Mononuclear cell (primary cell): ENCODE data around the gene CHTOP. TPM values are rescaled to one million over a fixed set of nuclear protein-coding genes. Genes with fewer than 3 reads are reported as not detected.
"Not testable (repeated sequence)": the region's sequence is repeated elsewhere in the genome, so short reads cannot be mapped to it uniquely, and the experiment has no call there.

Experiments used
- H3K27me3 ChIP-seq: 2 replicates; pipeline ENCODE4 v1.6.0; 2011; ENCODE audit warnings: low read length, control low read depth; ENCODE audit not compliant: insufficient read depth
- H3K4me1 ChIP-seq: 2 replicates; pipeline ENCODE4 v1.5.1; 2011; ENCODE audit warnings: mild to moderate bottlenecking, low read length, control low read depth; ENCODE audit not compliant: insufficient read depth
- H3K4me3 ChIP-seq: 2 replicates; pipeline ENCODE4 v1.5.1; 2011; ENCODE audit warnings: mild to moderate bottlenecking, low read length, moderate library complexity
- H3K9me3 ChIP-seq: 2 replicates; pipeline ENCODE4 v1.5.1; 2011; ENCODE audit warnings: low read depth, mild to moderate bottlenecking, control low read depth, low read length
- total RNA-seq: library from RNA; depleted of rRNA; stranded (reverse); fragments of >200 nt; gene quantifications from one replicate; pipeline ENCODE4 v1.2.3, GENCODE V29; 2012

Gene CHTOP, protein sequence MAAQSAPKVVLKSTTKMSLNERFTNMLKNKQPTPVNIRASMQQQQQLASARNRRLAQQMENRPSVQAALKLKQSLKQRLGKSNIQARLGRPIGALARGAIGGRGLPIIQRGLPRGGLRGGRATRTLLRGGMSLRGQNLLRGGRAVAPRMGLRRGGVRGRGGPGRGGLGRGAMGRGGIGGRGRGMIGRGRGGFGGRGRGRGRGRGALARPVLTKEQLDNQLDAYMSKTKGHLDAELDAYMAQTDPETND
- 75.2 TPM for total RNA-seq

- H3K4me3 ChIP-seq: peak within 1 kb of the TSS; percentile 61
- no peaks in the 10 kb centered on the region for H3K27me3 ChIP-seq
- peaks cover 32% of the 10 kb centered on the region for H3K4me1 ChIP-seq
- no peaks in the 10 kb centered on the region for H3K9me3 ChIP-seq
Measured at GRCh38 chr1:153633754-153634665, at the start of gene CHTOP. Gene CHTOP (plus strand): TSS chr1:153634066. CDS start chr1:153636589, 2,523 bp downstream.

DNA sequence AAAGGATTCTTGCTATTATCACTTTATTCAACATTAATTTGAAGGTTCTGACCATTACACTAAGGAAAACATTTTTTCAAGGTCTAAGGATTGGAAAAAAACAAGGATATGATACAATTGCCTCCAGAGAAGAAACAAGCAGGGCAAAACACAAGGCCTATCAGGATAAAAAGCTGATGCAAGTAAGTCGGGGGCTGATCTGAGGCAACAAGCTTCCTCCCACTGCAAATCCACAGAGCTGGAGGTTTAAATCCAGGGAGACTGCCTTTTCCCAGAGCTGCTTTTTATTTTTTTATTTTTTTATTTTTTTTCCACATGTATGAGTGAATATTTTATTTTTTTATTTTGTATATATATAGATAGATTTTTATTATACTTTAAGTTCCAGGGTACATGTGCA is 48.9 kb upstream of the CHTOP start:
- H3K4me1 ChIP-seq: no peaks in the 10 kb centered on the region
- H3K4me3 ChIP-seq: no peak overlapping the region
- no peaks in the 10 kb centered on the region for H3K9me3 ChIP-seq
- H3K27me3 ChIP-seq: no peaks in the 10 kb centered on the region

DNA sequence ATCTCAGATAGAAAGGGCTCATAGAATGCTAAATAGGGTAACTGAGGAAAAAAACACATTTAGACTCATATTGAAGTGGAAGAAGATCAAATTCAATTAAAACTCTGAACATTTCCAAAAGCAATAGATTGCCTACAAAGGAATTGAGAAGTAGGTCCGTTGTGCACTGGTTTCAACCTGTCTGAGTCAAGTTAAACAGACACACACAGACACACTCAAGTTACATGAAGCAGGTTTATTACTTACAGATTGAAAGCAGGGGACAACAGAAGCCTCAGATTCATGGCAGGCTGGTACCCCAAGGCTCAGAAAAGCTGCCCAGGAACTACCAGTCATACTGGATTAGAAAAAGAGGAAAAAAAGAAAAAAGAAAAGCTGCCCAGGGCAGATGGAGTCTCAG is 47.5 kb upstream of the CHTOP start:
- H3K27me3 ChIP-seq: no peaks in the 10 kb centered on the region
- no peaks in the 10 kb centered on the region for H3K9me3 ChIP-seq
- no peaks in the 10 kb centered on the region for H3K4me1 ChIP-seq
- no peak overlapping the region for H3K4me3 ChIP-seq

DNA sequence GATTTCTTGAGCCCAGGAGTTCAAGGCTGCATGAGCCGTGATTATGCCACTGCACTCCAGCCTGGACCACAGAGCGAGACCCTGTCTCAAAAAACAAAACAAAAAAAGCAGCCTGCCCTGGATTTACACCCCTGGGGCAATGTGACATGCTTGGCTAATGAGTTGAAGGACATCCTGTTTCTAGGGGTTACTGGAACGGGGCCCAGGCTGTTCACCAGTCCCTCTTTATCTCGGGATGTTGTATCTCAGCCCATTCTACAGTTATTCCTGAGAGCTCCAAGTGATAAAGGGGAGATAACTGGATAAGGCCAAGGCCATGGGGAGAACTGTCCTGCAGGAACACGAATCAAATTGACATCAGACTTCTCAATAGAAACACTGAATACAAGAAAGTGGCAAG is 46.6 kb upstream of the CHTOP start:
- H3K9me3 ChIP-seq: no peaks in the 10 kb centered on the region
- no peaks in the 10 kb centered on the region for H3K27me3 ChIP-seq
- H3K4me3 ChIP-seq: no peak overlapping the region
- no peaks in the 10 kb centered on the region for H3K4me1 ChIP-seq

DNA sequence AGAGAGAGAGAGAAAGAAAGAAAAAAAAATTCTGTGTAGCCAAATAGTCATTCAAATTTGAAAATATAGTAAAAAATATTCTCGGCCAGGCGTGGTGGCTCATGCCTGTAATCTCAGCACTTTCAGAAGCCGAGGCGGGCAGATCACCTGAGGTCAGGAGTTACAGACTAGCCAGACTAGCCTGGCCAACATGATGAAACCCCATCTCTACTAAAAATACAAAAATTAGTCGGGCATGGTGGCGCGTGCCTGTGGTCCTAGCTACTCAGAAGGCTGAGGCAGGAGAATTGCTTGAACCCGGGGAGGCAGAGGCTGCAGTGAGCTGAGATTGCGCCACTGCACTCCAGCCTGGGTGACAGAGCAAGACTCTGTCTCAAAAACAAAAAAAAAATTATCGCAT is 45.8 kb upstream of the CHTOP start:
- H3K4me1 ChIP-seq, H3K9me3 ChIP-seq, H3K27me3 ChIP-seq, H3K4me3 ChIP-seq: not testable (repeated sequence)

DNA sequence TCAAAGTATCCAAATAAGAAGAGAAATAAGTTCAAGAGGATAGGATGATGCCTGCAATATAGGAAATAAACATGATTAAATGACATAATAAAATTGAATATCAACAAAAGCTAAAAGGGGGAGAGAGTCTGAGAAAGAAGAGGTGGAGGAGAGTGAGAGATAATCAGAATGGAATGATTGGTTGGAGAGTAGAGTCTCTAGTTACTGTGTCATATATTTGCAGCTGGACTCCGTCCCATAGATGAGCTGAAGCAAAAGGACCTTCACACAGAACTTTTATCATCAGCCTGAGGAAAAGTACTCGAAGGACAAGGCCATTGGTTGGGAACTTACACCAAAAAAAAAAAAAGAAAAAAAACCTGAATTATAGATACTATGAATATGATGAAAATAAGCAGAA is 45.4 kb upstream of the CHTOP start:
- Histone ChIP-seq H3K9me3 (no peaks in the 10 kb centered on the region), H3K4me1 (no peaks in the 10 kb centered on the region), H3K4me3 (no peak overlapping the region), H3K27me3 (no peaks in the 10 kb centered on the region)

- no peak overlapping the region for H3K4me3 ChIP-seq
- H3K9me3 ChIP-seq: no peaks in the 10 kb centered on the region
- no peaks in the 10 kb centered on the region for H3K27me3 ChIP-seq
- peaks cover 8% of the 10 kb centered on the region for H3K4me1 ChIP-seq
Measured at GRCh38 chr1:153592748-153593147, 41.1 kb upstream of the CHTOP start.

- H3K4me3 ChIP-seq: no peak overlapping the region
- peaks cover 37% of the 10 kb centered on the region for H3K4me1 ChIP-seq
- H3K27me3 ChIP-seq: no peaks in the 10 kb centered on the region
- no peaks in the 10 kb centered on the region for H3K9me3 ChIP-seq
Measured at GRCh38 chr1:153597206-153597605, 36.7 kb upstream of the CHTOP start.

- H3K27me3 ChIP-seq: no peaks in the 10 kb centered on the region
- H3K4me3 ChIP-seq: no peak overlapping the region
- H3K4me1 ChIP-seq: peaks cover 37% of the 10 kb centered on the region
Measured at GRCh38 chr1:153598309-153599172, 35.3 kb upstream of the CHTOP start.

DNA sequence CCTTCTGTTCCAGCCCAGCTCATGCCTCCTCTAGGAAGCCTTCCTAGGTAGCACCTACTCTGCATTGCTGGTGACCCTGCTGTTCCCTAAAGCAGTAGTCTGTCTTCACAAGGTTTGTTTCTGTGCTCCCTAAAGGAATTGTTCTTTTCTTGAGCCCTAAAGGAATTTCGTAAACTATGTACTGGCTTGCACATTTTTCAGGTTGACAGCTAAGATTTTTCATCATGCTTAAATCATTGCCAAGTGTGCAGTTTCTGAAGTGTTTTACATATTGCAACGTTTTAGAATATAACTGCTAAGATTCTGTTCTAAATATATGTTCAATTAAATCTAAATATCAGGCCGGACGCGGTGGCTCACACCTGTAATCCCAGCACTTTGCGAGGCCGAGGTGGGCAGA is 34.0 kb upstream of the CHTOP start:
- no peak overlapping the region for H3K4me3 ChIP-seq

More at GRCh38 chr1:153598309-153599172, 35.3 kb upstream of the CHTOP start:
- no peaks in the 10 kb centered on the region for H3K9me3 ChIP-seq

DNA sequence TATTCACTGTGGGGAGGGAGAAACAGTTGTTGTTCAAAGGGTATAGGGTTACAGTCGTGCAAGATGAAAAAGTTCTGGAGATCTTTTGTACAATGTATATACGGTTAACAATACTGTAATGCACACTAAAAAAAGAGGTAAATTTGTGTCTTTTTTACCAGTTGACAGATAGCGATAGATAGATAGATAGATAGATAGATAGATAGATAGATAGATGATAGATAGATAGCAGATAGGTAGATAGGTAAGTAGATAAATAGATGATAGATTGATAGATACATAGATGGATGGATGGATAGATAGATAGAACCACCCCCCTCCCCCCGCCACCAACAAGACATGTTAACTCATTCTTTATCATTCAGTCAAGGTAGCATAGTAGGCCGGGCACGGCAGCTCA is 31.1 kb upstream of the CHTOP start:
- Histone ChIP-seq H3K4me1 (peaks cover 29% of the 10 kb centered on the region), H3K9me3 (no peaks in the 10 kb centered on the region), H3K27me3 (no peaks in the 10 kb centered on the region), H3K4me3 (no peak overlapping the region)

More for the DNA sequence above, 34.0 kb upstream of the CHTOP start:
- Histone ChIP-seq H3K4me1 (peaks cover 37% of the 10 kb centered on the region), H3K9me3 (no peaks in the 10 kb centered on the region), H3K27me3 (no peaks in the 10 kb centered on the region)

- peaks cover 23% of the 10 kb centered on the region for H3K4me1 ChIP-seq
- no peaks in the 10 kb centered on the region for H3K9me3 ChIP-seq
- H3K27me3 ChIP-seq: no peaks in the 10 kb centered on the region
- no peak overlapping the region for H3K4me3 ChIP-seq
Measured at GRCh38 chr1:153606194-153606593, 27.7 kb upstream of the CHTOP start.

DNA sequence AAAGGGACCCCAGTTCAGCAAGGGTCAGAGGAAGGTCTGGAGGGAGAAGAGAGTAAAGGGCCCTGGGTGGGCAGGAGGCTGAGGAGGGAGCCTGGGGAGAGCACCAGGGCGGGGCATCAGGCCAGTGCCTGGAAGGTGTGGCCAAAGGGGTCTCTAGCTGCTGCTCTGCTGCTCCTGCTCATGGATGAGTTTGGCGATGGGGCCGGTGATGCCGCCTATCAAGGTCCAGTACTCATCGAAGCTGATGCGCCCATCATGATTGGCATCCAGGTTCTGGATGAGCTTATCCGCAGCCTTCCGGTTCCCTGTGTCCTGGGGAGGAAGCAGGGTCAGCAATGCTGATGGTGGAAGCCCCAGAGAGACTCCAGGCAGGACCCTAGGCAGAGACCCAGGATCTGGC is 26.5 kb upstream of the CHTOP start:
- no peak overlapping the region for H3K4me3 ChIP-seq
- no peaks in the 10 kb centered on the region for H3K27me3 ChIP-seq
- peaks cover 21% of the 10 kb centered on the region for H3K4me1 ChIP-seq
- H3K9me3 ChIP-seq: no peaks in the 10 kb centered on the region

DNA sequence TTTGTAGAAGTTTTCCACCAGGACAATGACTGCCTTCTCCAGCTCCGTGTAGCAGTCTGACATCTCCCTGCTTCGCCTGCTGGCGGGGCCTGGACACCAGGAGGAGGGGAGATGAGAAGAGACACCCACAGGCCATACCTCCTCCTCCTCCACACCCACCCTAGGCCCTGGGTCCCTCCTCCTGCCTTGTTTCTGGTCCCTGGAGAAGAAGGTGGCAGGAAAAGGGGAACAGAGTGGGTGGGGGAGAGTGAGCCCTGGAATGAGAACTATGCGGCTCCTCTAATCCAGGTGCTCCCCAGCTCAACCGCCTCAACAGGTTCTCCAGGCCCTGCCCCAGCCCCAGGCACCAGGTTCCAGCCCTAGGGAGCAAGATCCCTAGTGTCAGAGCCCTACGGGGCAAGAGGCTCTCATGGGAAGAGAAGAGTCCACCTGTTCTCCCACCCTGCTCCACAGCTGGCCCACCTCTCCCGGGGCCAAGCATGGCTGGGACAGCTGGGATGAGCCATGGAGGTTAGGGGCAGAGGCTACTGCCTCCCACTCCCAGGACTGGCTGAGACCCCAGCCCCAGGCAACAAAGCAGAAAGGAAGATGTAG is 25.7 kb upstream of the CHTOP start:
- no peaks in the 10 kb centered on the region for H3K9me3 ChIP-seq
- H3K27me3 ChIP-seq: no peaks in the 10 kb centered on the region
- peaks cover 21% of the 10 kb centered on the region for H3K4me1 ChIP-seq
- H3K4me3 ChIP-seq: no peak overlapping the region
